ENCODE data around the gene INTS11. TPM values are rescaled to one million over a fixed set of nuclear protein-coding genes. Genes with fewer than 3 reads are reported as not detected.

Gene INTS11
- total RNA-seq, 1 donor from 2014 or later = 106 TPM

GRCh38 chr1:1335283-1335682, 10.8 kb upstream of the INTS11 start:
- no peaks in the 10 kb centered on the region for H3K9me3 Mint-ChIP-seq (ENCODE audit: unreplicated experiment)
- no peak overlapping the region for H3K27ac Mint-ChIP-seq (ENCODE audit: unreplicated experiment)
- peaks cover 2% of the 10 kb centered on the region for H3K36me3 Mint-ChIP-seq (ENCODE audit: unreplicated experiment)
- no peak for TF ChIP-seq CTCF (IDR thresholded peaks at IDR 0.05)
- no peak for DNase-seq (ENCODE audit: extremely low spot score, unreplicated experiment)
- H3K27me3 Mint-ChIP-seq (ENCODE audit: unreplicated experiment) = no peaks in the 10 kb centered on the region
- peaks cover 13% of the 10 kb centered on the region for H3K4me1 Mint-ChIP-seq (ENCODE audit: unreplicated experiment)
- no peak overlapping the region for H3K4me3 Mint-ChIP-seq (ENCODE audit: unreplicated experiment)

- no peak for DNase-seq (ENCODE audit: extremely low spot score, unreplicated experiment)
- Mint-ChIP-seq H3K4me1 (ENCODE audit: unreplicated experiment) (peaks cover 16% of the 10 kb centered on the region), H3K9me3 (ENCODE audit: unreplicated experiment) (no peaks in the 10 kb centered on the region), H3K27ac (ENCODE audit: unreplicated experiment) (no peak overlapping the region), H3K36me3 (ENCODE audit: unreplicated experiment) (peaks cover under 1% of the 10 kb centered on the region), H3K27me3 (ENCODE audit: unreplicated experiment) (no peaks in the 10 kb centered on the region), H3K4me3 (ENCODE audit: unreplicated experiment) (no peak overlapping the region)
- no peak for TF ChIP-seq CTCF (IDR thresholded peaks at IDR 0.05)
Measured at GRCh38 chr1:1334835-1335234, 10.4 kb upstream of the INTS11 start.

- Mint-ChIP-seq H3K27ac (ENCODE audit: unreplicated experiment) (no peak overlapping the region), H3K9me3 (ENCODE audit: unreplicated experiment) (no peaks in the 10 kb centered on the region)
Measured at GRCh38 chr1:1333551-1334241, 9.2 kb upstream of the INTS11 start.

GRCh38 chr1:1332774-1333480, 8.5 kb upstream of the INTS11 start:
- TF ChIP-seq CTCF (IDR thresholded peaks at IDR 0.05) = no peak
- no peak for DNase-seq (ENCODE audit: extremely low spot score, unreplicated experiment)
- Mint-ChIP-seq H3K27me3 (ENCODE audit: unreplicated experiment) (no peaks in the 10 kb centered on the region), H3K9me3 (ENCODE audit: unreplicated experiment) (no peaks in the 10 kb centered on the region), H3K4me3 (ENCODE audit: unreplicated experiment) (no peak overlapping the region), H3K4me1 (ENCODE audit: unreplicated experiment) (peaks cover 16% of the 10 kb centered on the region), H3K36me3 (ENCODE audit: unreplicated experiment) (no peaks in the 10 kb centered on the region), H3K27ac (ENCODE audit: unreplicated experiment) (no peak overlapping the region)

More at GRCh38 chr1:1333551-1334241, 9.2 kb upstream of the INTS11 start:
- DNase-seq (ENCODE audit: extremely low spot score, unreplicated experiment) = no peak
- Mint-ChIP-seq H3K4me3 (ENCODE audit: unreplicated experiment) (no peak overlapping the region), H3K27me3 (ENCODE audit: unreplicated experiment) (no peaks in the 10 kb centered on the region), H3K4me1 (ENCODE audit: unreplicated experiment) (peaks cover 16% of the 10 kb centered on the region), H3K36me3 (ENCODE audit: unreplicated experiment) (no peaks in the 10 kb centered on the region)
- TF ChIP-seq CTCF (IDR thresholded peaks at IDR 0.05) = no peak

- Mint-ChIP-seq H3K27me3 (ENCODE audit: unreplicated experiment) (no peaks in the 10 kb centered on the region), H3K27ac (ENCODE audit: unreplicated experiment) (no peak overlapping the region), H3K9me3 (ENCODE audit: unreplicated experiment) (no peaks in the 10 kb centered on the region), H3K4me3 (ENCODE audit: unreplicated experiment) (no peak overlapping the region), H3K36me3 (ENCODE audit: unreplicated experiment) (no peaks in the 10 kb centered on the region), H3K4me1 (ENCODE audit: unreplicated experiment) (peaks cover 16% of the 10 kb centered on the region)
- no peak for DNase-seq (ENCODE audit: extremely low spot score, unreplicated experiment)
- TF ChIP-seq CTCF (IDR thresholded peaks at IDR 0.05) = no peak
Measured at GRCh38 chr1:1332031-1332755, 7.7 kb upstream of the INTS11 start.
